ENCODE data around the gene LIMS1.
"Not testable (repeated sequence)": the region's sequence is repeated elsewhere in the genome, so short reads cannot be mapped to it uniquely, and the experiment has no call there.

The LIMS1 gene

GRCh38 chr2:108634576-108635160, 100.4 kb downstream of the LIMS1 start:
- DNase-seq (ENCODE audit: low read depth) = no peak

GRCh38 chr2:108635630-108636354, 101.5 kb downstream of the LIMS1 start:
- DNase-seq (ENCODE audit: low read depth) = no peak

GRCh38 chr2:108637304-108637669, 103.0 kb downstream of the LIMS1 start:
- no peak for DNase-seq (ENCODE audit: low read depth)

GRCh38 chr2:108640731-108641130, 106.5 kb downstream of the LIMS1 start:
- DNase-seq (ENCODE audit: low read depth) = no peak

GRCh38 chr2:108641756-108642155, 107.5 kb downstream of the LIMS1 start:
- no peak for DNase-seq (ENCODE audit: low read depth)

GRCh38 chr2:108643261-108643849, 109.1 kb downstream of the LIMS1 start:
- DNase-seq (ENCODE audit: low read depth) = no peak

- not testable (repeated sequence) for DNase-seq (ENCODE audit: low read depth)
Measured at GRCh38 chr2:108643862-108644261, 109.6 kb downstream of the LIMS1 start.

GRCh38 chr2:108644446-108644845, 110.2 kb downstream of the LIMS1 start:
- DNase-seq (ENCODE audit: low read depth) = not testable (repeated sequence)

GRCh38 chr2:108648796-108649195, 114.5 kb downstream of the LIMS1 start:
- DNase-seq (ENCODE audit: low read depth) = not testable (repeated sequence)

GRCh38 chr2:108650465-108650864, 116.2 kb downstream of the LIMS1 start:
- DNase-seq (ENCODE audit: low read depth) = not testable (repeated sequence)

GRCh38 chr2:108651468-108651867, 117.2 kb downstream of the LIMS1 start:
- not testable (repeated sequence) for DNase-seq (ENCODE audit: low read depth)

- peak; percentile 6 for DNase-seq (ENCODE audit: low read depth)
Measured at GRCh38 chr2:108652187-108652931, 118.1 kb downstream of the LIMS1 start.

GRCh38 chr2:108653425-108653824, 119.2 kb downstream of the LIMS1 start:
- DNase-seq (ENCODE audit: low read depth) = not testable (repeated sequence)

- not testable (repeated sequence) for DNase-seq (ENCODE audit: low read depth)
Measured at GRCh38 chr2:108653849-108654248, 119.6 kb downstream of the LIMS1 start.

GRCh38 chr2:108654521-108655125, 120.4 kb downstream of the LIMS1 start:
- not testable (repeated sequence) for DNase-seq (ENCODE audit: low read depth)

- DNase-seq (ENCODE audit: low read depth) = not testable (repeated sequence)
Measured at GRCh38 chr2:108655270-108655669, 121.0 kb downstream of the LIMS1 start.

GRCh38 chr2:108656282-108656681, 122.0 kb downstream of the LIMS1 start:
- DNase-seq (ENCODE audit: low read depth) = not testable (repeated sequence)

- not testable (repeated sequence) for DNase-seq (ENCODE audit: low read depth)
Measured at GRCh38 chr2:108657517-108657916, 123.2 kb downstream of the LIMS1 start.

GRCh38 chr2:108658553-108658952, 124.3 kb downstream of the LIMS1 start:
- DNase-seq (ENCODE audit: low read depth) = not testable (repeated sequence)

GRCh38 chr2:108661493-108661892, 127.2 kb downstream of the LIMS1 start:
- not testable (repeated sequence) for DNase-seq (ENCODE audit: low read depth)

- not testable (repeated sequence) for DNase-seq (ENCODE audit: low read depth)
Measured at GRCh38 chr2:108662207-108662612, 127.9 kb downstream of the LIMS1 start.

GRCh38 chr2:108663346-108663745, 129.1 kb downstream of the LIMS1 start:
- DNase-seq (ENCODE audit: low read depth) = not testable (repeated sequence)

Data from stimulated activated CD8-positive, alpha-beta memory T cell treated with anti-CD3 and anti-CD28 coated beads, Interleukin-12 subunit alpha, Interleukin-12 subunit beta, amount 100 ng/mL, for 4 hours (primary cell).